ENCODE results near the gene FATE1.
"Not testable (repeated sequence)": the region's sequence is repeated elsewhere in the genome, so short reads cannot be mapped to it uniquely, and the experiment has no call there.

FATE1 gene

GRCh38 chrX:151692825-151693224, 23.0 kb upstream of the FATE1 start:
- TF ChIP-seq CTCF (IDR thresholded peaks at IDR 0.05; ENCODE audit: extremely low read depth, missing control alignments) = no peak
- DNase-seq (ENCODE audit: low spot score) = no peak

- no peak for DNase-seq (ENCODE audit: low spot score)
- no peak for TF ChIP-seq CTCF (IDR thresholded peaks at IDR 0.05; ENCODE audit: extremely low read depth, missing control alignments)
These were observed 21.7 kb upstream of the FATE1 start for GRCh38 chrX:151694121-151694520.

- no peak for TF ChIP-seq CTCF (IDR thresholded peaks at IDR 0.05; ENCODE audit: extremely low read depth, missing control alignments)
- no peak for DNase-seq (ENCODE audit: low spot score)
These were observed 20.9 kb upstream of the FATE1 start, which contains the start of gene PRRG3 for GRCh38 chrX:151694661-151695582. PRRG3 (plus strand) TSS chrX:151695458; CDS start chrX:151698815, 3,357 bp downstream.

- no peak for DNase-seq (ENCODE audit: low spot score)
These were observed 20.1 kb upstream of the FATE1 start for GRCh38 chrX:151695583-151696340.

GRCh38 chrX:151697082-151697481, 18.8 kb upstream of the FATE1 start:
- DNase-seq (ENCODE audit: low spot score) = not testable (repeated sequence)

More at GRCh38 chrX:151695583-151696340, 20.1 kb upstream of the FATE1 start:
- no peak for TF ChIP-seq CTCF (IDR thresholded peaks at IDR 0.05; ENCODE audit: extremely low read depth, missing control alignments)

GRCh38 chrX:151697522-151697921, 18.3 kb upstream of the FATE1 start:
- TF ChIP-seq CTCF (IDR thresholded peaks at IDR 0.05; ENCODE audit: extremely low read depth, missing control alignments) = no peak
- DNase-seq (ENCODE audit: low spot score) = no peak

- TF ChIP-seq CTCF (IDR thresholded peaks at IDR 0.05; ENCODE audit: extremely low read depth, missing control alignments) = no peak
- no peak for DNase-seq (ENCODE audit: low spot score)
These were observed 17.4 kb upstream of the FATE1 start for GRCh38 chrX:151698485-151698884.
